Measurements from ENCODE around the gene RBM44.

Gene RBM44

GRCh38 chr2:237786936-237787335, 11.6 kb upstream of the RBM44 start:
- no peak for TF ChIP-seq CTCF (IDR thresholded peaks at IDR 0.05; ENCODE audit: low read depth, low read length)
- no peak for DNase-seq (ENCODE audit: low read depth in 2 of 2)

GRCh38 chr2:237790353-237790752, 8.2 kb upstream of the RBM44 start:
- no peak for TF ChIP-seq CTCF (IDR thresholded peaks at IDR 0.05; ENCODE audit: low read depth, low read length)
- peak in 1 of 2 donors; percentile 45 for DNase-seq (ENCODE audit: low read depth in 2 of 2)

More at GRCh38 chr2:237786936-237787335, 11.6 kb upstream of the RBM44 start:
- H3K4me3 ChIP-seq (replicated peaks in 1 of 2; ENCODE audit: low read depth in 2 of 2, low read length in 2 of 2): no peak overlapping the region

DNA sequence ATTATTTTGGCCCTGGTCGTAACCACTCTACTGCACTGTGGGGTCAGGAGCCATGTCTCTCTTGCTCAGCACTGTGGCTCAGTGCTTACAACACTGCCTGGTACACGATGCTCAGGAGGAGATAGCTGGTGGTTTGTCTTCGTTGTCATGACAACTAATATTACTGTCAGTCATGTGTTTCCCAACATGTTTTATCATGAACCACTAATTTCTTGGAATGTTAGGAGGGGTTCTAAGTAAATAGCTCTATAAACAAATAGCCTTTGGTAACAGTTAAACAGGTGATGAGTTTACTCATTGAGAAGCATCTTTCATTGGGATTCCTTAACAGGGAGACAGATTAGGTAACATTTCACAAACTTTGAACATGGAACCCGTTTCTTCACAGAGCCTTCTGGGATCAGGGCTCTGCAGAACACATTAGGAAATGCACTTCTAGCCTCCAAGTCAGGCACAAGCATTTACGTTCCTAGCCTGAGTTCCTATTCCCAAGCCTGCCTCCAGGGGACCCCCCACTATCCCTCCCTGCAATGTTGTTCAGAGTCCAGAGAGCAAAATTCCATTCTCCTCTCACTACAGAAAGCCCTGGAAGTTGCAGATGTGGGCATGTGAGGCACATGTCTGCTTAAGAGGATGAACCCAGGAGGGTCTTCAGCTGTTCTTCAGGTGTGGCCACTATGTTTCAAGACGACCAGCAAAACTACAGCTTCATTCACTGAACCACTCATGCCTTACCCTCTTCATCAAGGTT, 6.4 kb upstream of the RBM44 start:
- peak; percentile 42 for TF ChIP-seq CTCF (IDR thresholded peaks at IDR 0.05; ENCODE audit: low read depth, low read length)
- peak; percentile 26 to 40 for DNase-seq (ENCODE audit: low read depth in 2 of 2)
- H3K4me3 ChIP-seq (replicated peaks in 1 of 2; ENCODE audit: low read depth in 2 of 2, low read length in 2 of 2): no peak overlapping the region

More at GRCh38 chr2:237790353-237790752, 8.2 kb upstream of the RBM44 start:
- H3K4me3 ChIP-seq (replicated peaks in 1 of 2; ENCODE audit: low read depth in 2 of 2, low read length in 2 of 2): no peak overlapping the region

GRCh38 chr2:237797253-237797652, 1.3 kb upstream of the RBM44 start:
- TF ChIP-seq CTCF (IDR thresholded peaks at IDR 0.05; ENCODE audit: low read depth, low read length): no peak
- H3K4me3 ChIP-seq (replicated peaks in 1 of 2; ENCODE audit: low read depth in 2 of 2, low read length in 2 of 2): no peak overlapping the region
- DNase-seq (ENCODE audit: low read depth in 2 of 2): no peak

- DNase-seq (ENCODE audit: low read depth in 2 of 2): no peak
- TF ChIP-seq CTCF (IDR thresholded peaks at IDR 0.05; ENCODE audit: low read depth, low read length): no peak
- H3K4me3 ChIP-seq (replicated peaks in 1 of 2; ENCODE audit: low read depth in 2 of 2, low read length in 2 of 2): no peak overlapping the region
Observed at GRCh38 chr2:237799060-237799428, 465 bp downstream of the RBM44 start.

- no peak overlapping the region for H3K4me3 ChIP-seq (replicated peaks in 1 of 2; ENCODE audit: low read depth in 2 of 2, low read length in 2 of 2)
- DNase-seq (ENCODE audit: low read depth in 2 of 2): no peak
- no peak for TF ChIP-seq CTCF (IDR thresholded peaks at IDR 0.05; ENCODE audit: low read depth, low read length)
Observed at GRCh38 chr2:237801466-237801865, 2.9 kb downstream of the RBM44 start.

- H3K4me3 ChIP-seq (replicated peaks in 1 of 2; ENCODE audit: low read depth in 2 of 2, low read length in 2 of 2): no peak overlapping the region
- peak; percentile 17 to 62 for DNase-seq (ENCODE audit: low read depth in 2 of 2)
- no peak for TF ChIP-seq CTCF (IDR thresholded peaks at IDR 0.05; ENCODE audit: low read depth, low read length)
Observed at GRCh38 chr2:237806334-237806733, 7.8 kb downstream of the RBM44 start.

Data from cardiac fibroblast (primary cell).